ENCODE results near the gene SUCLG2. TPM values are rescaled to one million over a fixed set of nuclear protein-coding genes. Genes with fewer than 3 reads are reported as not detected.
"Not testable (repeated sequence)": the region's sequence is repeated elsewhere in the genome, so short reads cannot be mapped to it uniquely, and the experiment has no call there.

SUCLG2 gene
- total RNA-seq, 1 experiment from 2014 or later: 41.4 TPM

DNA sequence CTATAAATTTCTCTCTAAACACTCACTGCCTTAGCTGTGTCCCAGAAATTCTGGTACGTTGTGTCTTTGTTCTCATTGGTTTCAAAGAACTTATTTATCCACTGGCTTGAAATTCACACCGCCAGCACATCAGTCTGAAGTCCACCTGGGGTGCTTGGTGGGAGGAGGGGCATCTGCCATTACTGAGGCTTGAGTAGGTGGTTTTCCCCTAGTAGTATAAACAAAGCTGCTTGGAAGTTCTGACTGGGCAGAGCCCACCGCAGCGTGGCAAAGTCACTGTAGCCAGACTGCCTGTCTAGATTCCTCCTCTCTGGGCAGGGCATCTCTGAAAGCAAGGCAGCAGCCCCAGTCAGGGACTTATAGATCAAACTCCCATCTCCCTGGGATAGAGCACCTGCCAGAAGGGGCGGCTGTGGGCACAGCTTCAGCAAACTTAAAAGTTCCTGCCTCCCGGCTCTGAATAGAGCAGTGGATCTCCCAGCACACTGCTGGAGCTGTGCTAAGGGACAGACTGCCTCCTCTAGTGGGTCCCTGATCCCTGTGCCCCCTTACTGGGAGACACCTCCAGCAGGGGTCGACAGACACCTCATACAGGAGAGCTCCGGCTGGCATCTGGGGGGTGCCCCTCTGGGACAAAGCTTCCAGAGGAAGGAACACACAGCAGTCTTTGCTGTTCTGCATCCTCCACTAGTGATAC, 114.1 kb downstream of the SUCLG2 start:
- no peak for DNase-seq
- no peaks in the 10 kb centered on the region for H3K27me3 ChIP-seq (ENCODE audit: control insufficient read depth, insufficient read depth, low read length)
- no peaks in the 10 kb centered on the region for H3K36me3 ChIP-seq (replicated peaks; ENCODE audit: control insufficient read depth, insufficient read depth, low read length)
- H3K4me3 ChIP-seq (ENCODE audit: insufficient read depth, low read depth, low read length): no peak overlapping the region

DNA sequence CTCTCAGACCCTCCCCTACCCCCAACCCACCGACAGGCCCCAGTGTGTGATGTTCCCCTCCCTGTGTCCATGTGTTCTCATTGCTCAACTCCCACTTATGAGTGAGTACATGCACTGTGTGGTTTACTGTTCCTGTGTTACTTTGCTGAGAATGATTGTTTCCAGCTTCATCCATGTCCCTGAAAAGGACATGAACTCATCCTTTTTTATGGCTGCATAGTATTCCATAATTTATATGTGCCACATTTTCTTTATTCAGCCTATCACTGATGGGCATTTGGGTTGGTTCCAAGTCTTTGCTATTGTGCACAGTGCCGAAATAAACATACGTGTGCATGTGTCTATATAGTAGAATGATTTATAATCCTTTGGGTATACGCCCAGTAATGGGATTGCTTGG, 117.2 kb downstream of the SUCLG2 start:
- not testable (repeated sequence) for H3K36me3 ChIP-seq (replicated peaks; ENCODE audit: control insufficient read depth, insufficient read depth, low read length); H3K4me3 ChIP-seq (ENCODE audit: insufficient read depth, low read depth, low read length); H3K27me3 ChIP-seq (ENCODE audit: control insufficient read depth, insufficient read depth, low read length); DNase-seq

DNA sequence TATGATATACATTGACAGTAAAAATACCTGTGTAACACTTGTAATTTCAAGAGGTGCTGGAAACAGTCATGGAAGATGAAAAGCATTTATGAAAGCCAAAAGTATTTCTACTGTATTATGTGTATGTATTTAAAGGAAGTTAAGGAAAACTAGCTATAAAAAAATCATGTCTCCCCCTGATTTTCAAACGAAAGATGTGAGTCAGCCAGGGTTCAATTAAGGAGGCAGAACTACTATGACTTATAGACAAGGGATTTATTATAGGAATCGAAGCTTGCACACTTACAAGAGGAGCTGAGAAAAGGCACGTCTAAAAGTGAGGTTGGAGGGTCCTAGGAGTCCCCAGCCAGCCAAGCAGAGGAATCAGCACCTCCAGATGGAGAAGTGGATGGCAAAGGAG, 119.4 kb downstream of the SUCLG2 start:
- H3K36me3 ChIP-seq (replicated peaks; ENCODE audit: control insufficient read depth, insufficient read depth, low read length): no peaks in the 10 kb centered on the region
- H3K27me3 ChIP-seq (ENCODE audit: control insufficient read depth, insufficient read depth, low read length): no peaks in the 10 kb centered on the region
- no peak for DNase-seq
- H3K4me3 ChIP-seq (ENCODE audit: insufficient read depth, low read depth, low read length): no peak overlapping the region

DNA sequence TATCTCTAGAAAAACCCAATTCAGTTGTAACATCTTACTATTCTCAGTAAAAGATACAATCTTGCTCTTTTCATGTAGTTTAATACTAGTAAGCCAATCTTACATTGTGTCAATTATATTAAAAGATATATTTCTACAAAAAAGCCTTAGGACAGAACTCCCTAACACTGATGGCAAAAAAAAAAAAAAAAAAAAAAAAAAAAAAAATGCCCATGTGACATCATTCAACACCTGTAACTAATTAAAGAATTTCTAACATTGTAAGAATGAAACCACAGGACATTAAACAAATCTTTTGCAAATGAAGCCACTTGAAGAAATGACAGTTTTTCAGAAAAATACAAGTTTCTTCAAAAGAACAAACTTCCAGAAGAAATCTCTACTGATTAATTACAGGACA, 119.8 kb downstream of the SUCLG2 start:
- no peak for DNase-seq
- Histone ChIP-seq H3K36me3 (replicated peaks; ENCODE audit: control insufficient read depth, insufficient read depth, low read length) (no peaks in the 10 kb centered on the region), H3K27me3 (ENCODE audit: control insufficient read depth, insufficient read depth, low read length) (no peaks in the 10 kb centered on the region)

DNA sequence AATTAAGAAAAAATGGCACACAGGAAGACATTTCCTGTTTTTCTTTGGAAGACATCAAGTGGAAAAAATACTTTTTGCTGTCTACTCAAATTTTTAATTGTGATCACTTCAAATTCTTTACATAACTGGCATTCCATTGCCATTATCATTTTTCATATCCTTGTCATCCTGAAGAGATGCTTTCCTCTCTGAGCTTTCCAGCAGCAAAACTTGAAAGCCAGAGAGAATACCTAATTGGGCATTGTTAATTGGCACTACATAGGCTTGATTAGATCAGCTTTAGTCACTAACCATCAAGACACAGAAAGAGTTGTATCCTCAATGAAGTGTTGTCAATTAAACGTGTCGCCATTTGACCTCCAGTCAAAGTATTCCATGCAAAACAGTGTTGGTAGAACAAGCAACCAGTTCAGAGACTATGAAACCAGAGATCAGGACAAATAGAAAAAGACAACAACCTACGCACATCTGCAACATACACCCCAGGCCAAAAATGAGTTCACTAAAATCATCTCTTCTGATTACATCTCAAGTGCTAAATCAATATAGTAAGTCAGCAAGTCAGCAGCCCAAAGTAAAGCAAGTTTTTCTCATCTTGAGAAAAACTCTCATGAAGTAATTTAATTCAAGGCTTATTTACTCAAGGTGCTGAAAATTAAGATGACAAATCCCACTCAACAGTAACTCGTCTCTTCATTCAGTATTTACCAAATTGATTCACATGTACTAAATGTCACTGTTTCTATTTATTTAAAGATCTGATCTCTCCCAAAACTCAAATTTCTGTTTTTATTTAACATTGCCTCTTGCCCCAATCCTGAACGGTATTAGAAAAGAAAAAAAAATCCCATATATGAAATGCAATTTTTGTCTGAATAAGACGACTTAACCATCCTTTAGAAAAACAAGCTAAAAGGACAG, 123.0 kb downstream of the SUCLG2 start:
- Histone ChIP-seq H3K36me3 (replicated peaks; ENCODE audit: control insufficient read depth, insufficient read depth, low read length) (no peaks in the 10 kb centered on the region), H3K27me3 (ENCODE audit: control insufficient read depth, insufficient read depth, low read length) (no peaks in the 10 kb centered on the region), H3K4me3 (ENCODE audit: insufficient read depth, low read depth, low read length) (no peak overlapping the region)
- no peak for DNase-seq

More for the DNA sequence above, 119.8 kb downstream of the SUCLG2 start:
- H3K4me3 ChIP-seq (ENCODE audit: insufficient read depth, low read depth, low read length): no peak overlapping the region

DNA sequence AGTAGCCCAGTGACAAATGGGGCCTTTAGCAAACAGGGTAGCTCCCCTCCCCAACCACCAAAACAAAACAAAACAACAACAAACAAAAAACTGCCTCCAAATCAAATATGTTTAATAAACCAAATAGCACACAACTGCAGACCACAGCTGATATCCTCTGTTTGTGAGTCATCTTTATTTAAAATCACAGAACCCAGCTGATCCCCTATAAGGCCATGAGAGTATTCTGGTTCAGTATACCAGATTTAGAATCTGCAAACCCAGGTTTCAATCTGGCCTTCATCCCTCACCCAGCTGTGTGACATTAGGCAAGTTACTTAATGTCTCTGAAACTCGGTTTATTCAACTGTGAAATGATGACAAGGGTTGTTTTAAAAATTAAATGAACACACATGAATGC, 124.5 kb downstream of the SUCLG2 start:
- no peaks in the 10 kb centered on the region for H3K27me3 ChIP-seq (ENCODE audit: control insufficient read depth, insufficient read depth, low read length)
- no peaks in the 10 kb centered on the region for H3K36me3 ChIP-seq (replicated peaks; ENCODE audit: control insufficient read depth, insufficient read depth, low read length)
- DNase-seq: no peak
- no peak overlapping the region for H3K4me3 ChIP-seq (ENCODE audit: insufficient read depth, low read depth, low read length)

DNA sequence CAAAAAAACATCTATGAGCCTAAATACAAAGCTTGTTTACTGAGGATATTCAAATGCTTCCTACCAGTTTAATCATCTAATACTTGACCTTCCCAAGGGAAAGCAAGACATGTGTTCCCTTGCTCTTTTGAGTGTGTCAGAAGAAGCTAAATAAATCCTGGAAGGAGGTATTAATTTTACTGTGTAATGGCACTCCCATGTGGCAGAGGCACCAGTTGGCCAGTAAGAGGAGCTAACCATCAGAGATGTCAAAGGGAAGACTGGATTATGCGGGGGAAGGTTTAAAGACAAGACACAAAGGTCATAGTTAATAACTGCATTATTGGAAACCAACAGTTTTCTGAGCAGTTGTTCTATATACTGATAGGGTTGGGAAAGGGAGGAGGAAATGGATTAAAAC, 125.1 kb downstream of the SUCLG2 start:
- no peak overlapping the region for H3K4me3 ChIP-seq (ENCODE audit: insufficient read depth, low read depth, low read length)
- H3K27me3 ChIP-seq (ENCODE audit: control insufficient read depth, insufficient read depth, low read length): no peaks in the 10 kb centered on the region
- peak; percentile 9 for DNase-seq
- no peaks in the 10 kb centered on the region for H3K36me3 ChIP-seq (replicated peaks; ENCODE audit: control insufficient read depth, insufficient read depth, low read length)

DNA sequence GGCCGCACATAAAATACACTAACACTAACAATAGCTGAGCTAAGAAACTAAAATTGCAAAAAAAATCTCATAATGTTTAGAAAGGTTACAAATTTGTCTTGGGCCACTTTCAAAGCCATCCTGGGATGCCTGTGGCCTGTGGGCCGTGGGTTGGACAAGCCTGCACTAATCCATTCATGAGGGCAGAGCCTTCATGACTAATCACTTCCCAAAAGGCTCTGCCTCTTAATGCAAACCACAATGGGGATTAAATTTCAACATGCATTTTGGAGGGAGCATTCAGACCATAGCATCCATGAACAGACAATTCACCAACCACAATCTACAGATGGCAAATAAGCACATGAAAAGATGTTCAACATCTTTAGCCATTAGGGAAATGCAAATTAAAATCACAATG, 128.2 kb downstream of the SUCLG2 start:
- H3K27me3 ChIP-seq (ENCODE audit: control insufficient read depth, insufficient read depth, low read length): no peaks in the 10 kb centered on the region
- DNase-seq: no peak
- no peaks in the 10 kb centered on the region for H3K36me3 ChIP-seq (replicated peaks; ENCODE audit: control insufficient read depth, insufficient read depth, low read length)
- H3K4me3 ChIP-seq (ENCODE audit: insufficient read depth, low read depth, low read length): no peak overlapping the region

DNA sequence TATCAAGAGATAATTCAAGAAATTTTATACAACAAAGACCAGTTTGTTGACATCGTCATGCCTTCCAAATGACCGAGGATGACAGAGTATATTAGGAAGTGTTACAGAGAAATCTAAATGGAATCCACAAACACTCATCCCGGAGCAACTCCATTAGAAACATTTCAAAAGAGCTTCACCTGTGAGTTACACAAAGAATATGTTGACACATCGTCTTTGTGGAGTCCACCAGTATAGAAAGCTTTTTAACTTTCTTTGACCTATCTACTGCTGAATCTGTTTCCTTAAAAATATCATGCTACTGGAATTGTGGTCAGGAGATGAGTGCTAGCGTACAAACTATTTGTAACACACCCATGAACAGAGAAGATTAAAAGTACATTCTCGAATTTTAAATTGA, 130.4 kb downstream of the SUCLG2 start:
- DNase-seq: no peak
- no peaks in the 10 kb centered on the region for H3K36me3 ChIP-seq (replicated peaks; ENCODE audit: control insufficient read depth, insufficient read depth, low read length)
- H3K27me3 ChIP-seq (ENCODE audit: control insufficient read depth, insufficient read depth, low read length): no peaks in the 10 kb centered on the region
- no peak overlapping the region for H3K4me3 ChIP-seq (ENCODE audit: insufficient read depth, low read depth, low read length)

DNA sequence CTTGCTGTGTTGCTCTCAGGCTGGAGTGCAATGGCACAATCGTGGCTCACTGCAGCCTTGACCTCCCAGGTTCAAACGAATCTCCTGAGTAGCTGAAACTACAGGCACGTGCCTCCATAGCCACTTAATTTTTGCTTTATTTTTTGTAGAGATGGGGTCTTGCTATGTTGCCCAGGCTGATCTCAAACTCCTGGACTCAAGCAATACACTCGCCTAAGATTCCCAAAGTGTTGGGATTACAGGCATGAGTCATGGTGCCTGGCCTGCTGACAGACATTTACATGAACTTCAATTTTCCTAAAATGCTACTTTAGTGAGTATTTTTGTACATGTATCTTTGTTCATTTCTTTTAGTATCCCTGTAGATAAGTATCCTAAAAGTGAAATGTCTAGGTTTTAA, 132.3 kb downstream of the SUCLG2 start:
- H3K36me3 ChIP-seq (replicated peaks; ENCODE audit: control insufficient read depth, insufficient read depth, low read length): no peaks in the 10 kb centered on the region
- DNase-seq: no peak
- H3K4me3 ChIP-seq (ENCODE audit: insufficient read depth, low read depth, low read length): no peak overlapping the region
- H3K27me3 ChIP-seq (ENCODE audit: control insufficient read depth, insufficient read depth, low read length): no peaks in the 10 kb centered on the region

DNA sequence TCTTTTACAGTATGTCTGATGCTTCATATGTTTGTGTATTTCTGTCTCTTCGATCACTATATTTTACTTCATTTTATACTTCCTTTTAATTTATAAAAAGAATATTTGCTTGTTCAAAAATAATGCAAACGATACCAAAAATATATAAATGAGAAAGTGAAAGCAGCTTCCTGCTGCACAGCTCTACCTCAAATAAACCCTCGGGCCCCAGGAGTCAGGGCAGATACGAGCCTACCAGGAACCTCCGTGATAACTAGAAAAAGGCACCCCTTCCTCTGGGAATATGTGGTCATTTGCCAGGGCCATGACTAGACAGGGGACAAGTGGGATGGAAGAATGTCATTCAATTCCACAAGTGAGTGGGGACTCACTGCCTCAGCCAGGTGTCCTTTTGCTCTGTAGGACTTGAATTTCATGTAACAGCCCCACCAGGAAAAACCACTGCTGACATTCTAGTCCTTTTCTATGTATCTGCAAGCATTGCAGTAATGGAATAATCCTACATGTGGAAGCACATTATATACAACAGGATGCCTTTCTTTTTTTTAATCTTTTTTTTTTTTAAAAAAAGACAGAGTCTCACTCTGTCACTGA, 133.3 kb downstream of the SUCLG2 start:
- no peak for DNase-seq
- no peaks in the 10 kb centered on the region for H3K27me3 ChIP-seq (ENCODE audit: control insufficient read depth, insufficient read depth, low read length)
- no peak overlapping the region for H3K4me3 ChIP-seq (ENCODE audit: insufficient read depth, low read depth, low read length)
- no peaks in the 10 kb centered on the region for H3K36me3 ChIP-seq (replicated peaks; ENCODE audit: control insufficient read depth, insufficient read depth, low read length)

DNA sequence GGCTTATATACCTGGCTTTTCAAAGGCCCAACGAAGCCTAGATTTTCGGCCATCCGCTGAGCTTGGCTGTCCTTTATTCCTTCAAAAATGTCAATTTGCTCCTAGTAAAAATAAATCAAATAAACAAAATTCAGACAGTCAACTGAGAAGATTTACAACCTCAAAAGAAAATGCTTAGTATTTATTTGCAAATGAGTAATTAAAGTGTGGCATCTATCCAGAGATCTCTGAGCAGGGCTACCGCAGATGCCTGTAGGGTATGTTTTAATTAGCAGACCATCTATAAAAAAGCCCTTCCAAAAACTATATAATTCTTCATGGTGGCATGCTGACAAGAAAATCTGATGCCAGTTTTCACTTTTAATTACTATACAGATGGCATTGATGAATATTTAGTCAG, 136.2 kb downstream of the SUCLG2 start:
- no peaks in the 10 kb centered on the region for H3K27me3 ChIP-seq (ENCODE audit: control insufficient read depth, insufficient read depth, low read length)
- H3K4me3 ChIP-seq (ENCODE audit: insufficient read depth, low read depth, low read length): no peak overlapping the region
- no peaks in the 10 kb centered on the region for H3K36me3 ChIP-seq (replicated peaks; ENCODE audit: control insufficient read depth, insufficient read depth, low read length)
- DNase-seq: no peak

DNA sequence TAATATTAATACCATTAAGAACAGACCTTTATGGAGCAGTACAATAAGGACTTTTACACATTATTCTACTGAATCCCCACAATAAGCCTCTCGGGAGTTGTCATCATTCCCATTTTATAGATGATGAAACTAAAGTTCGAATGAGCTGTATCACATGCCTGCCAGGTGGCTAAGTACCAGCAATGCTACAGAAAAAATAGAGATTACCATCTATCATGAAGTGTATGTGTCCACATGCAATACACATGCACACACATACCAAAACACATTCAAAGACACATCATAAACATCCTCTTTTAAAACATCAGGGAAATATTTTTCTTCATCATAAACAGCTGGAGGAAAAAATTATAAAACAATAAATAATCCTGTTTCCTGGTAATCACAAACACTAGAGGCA, 136.6 kb downstream of the SUCLG2 start:
- H3K36me3 ChIP-seq (replicated peaks; ENCODE audit: control insufficient read depth, insufficient read depth, low read length): no peaks in the 10 kb centered on the region
- DNase-seq: no peak
- H3K4me3 ChIP-seq (ENCODE audit: insufficient read depth, low read depth, low read length): no peak overlapping the region
- no peaks in the 10 kb centered on the region for H3K27me3 ChIP-seq (ENCODE audit: control insufficient read depth, insufficient read depth, low read length)

DNA sequence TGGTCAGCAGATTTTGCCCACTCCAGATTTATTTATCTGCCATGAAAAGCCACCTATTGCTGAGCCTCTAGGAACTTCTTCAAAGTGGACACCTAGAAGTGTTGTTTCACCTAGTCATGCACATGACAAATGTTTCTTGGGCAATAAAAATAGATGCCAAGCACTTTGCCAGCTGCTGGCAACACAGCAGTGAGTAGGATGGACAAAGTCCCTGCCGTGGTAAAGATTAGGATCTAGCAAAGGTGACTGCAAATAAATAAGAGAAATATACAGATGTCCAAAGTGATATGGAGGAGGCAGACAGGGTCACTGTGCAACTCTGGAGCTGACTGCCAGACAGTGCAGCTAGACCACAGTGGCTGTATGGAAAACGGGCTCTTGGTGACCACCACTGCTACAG, 137.9 kb downstream of the SUCLG2 start:
- H3K4me3 ChIP-seq (ENCODE audit: insufficient read depth, low read depth, low read length): no peak overlapping the region
- no peaks in the 10 kb centered on the region for H3K36me3 ChIP-seq (replicated peaks; ENCODE audit: control insufficient read depth, insufficient read depth, low read length)
- DNase-seq: no peak

DNA sequence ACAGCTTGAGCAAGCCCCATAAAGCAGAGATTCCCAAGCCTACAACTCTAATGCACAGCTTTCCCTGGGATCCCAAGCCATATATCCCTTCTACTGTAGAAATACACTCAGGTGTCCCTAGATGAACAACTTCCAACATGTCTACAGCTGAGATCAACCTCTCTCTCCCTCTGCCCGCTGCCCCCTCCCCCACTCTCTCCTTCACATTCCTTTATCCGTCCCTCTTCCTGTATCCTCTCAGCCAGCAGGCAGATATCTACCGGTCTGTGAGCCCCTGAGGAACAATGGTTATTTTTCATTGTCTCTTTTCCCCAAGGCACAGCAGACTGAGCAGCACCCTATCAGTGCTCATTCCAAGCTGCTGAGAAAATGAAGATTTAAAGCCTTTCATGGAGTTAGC, 138.6 kb downstream of the SUCLG2 start:
- no peaks in the 10 kb centered on the region for H3K36me3 ChIP-seq (replicated peaks; ENCODE audit: control insufficient read depth, insufficient read depth, low read length)
- H3K27me3 ChIP-seq (ENCODE audit: control insufficient read depth, insufficient read depth, low read length): no peaks in the 10 kb centered on the region
- no peak overlapping the region for H3K4me3 ChIP-seq (ENCODE audit: insufficient read depth, low read depth, low read length)
- DNase-seq: peak; percentile 29

More for the DNA sequence above, 137.9 kb downstream of the SUCLG2 start:
- H3K27me3 ChIP-seq (ENCODE audit: control insufficient read depth, insufficient read depth, low read length): no peaks in the 10 kb centered on the region
